Measurements from ENCODE around the gene MAGOH.

MAGOH gene

GRCh38 chr1:53278298-53278725 lies 40.0 kb upstream of the MAGOH start:
- H3K4me1 ChIP-seq (ENCODE audit: control insufficient read depth in 1 of 2, insufficient read depth in 2 of 2, low read length in 2 of 2) = no peaks in the 10 kb centered on the region
- no peak overlapping the region for H3K27ac ChIP-seq (ENCODE audit: low read depth, low read length)
- no peaks in the 10 kb centered on the region for H3K27me3 ChIP-seq (ENCODE audit: control insufficient read depth in 1 of 2, insufficient read depth in 2 of 2, low read length in 2 of 2)
- no peak overlapping the region for H3K9ac ChIP-seq (ENCODE audit: low read depth in 1 of 2, low read length in 2 of 2)
- no peaks in the 10 kb centered on the region for H3K9me3 ChIP-seq (ENCODE audit: control insufficient read depth in 1 of 2, low read length in 2 of 2)
- H3K36me3 ChIP-seq (ENCODE audit: control insufficient read depth in 1 of 2, insufficient read depth in 2 of 2, low read length in 2 of 2) = no peaks in the 10 kb centered on the region
- no peak overlapping the region for H3K4me3 ChIP-seq (ENCODE audit: low read depth in 1 of 2, low read length in 2 of 2)

- Histone ChIP-seq H3K9ac (ENCODE audit: low read depth in 1 of 2, low read length in 2 of 2) (no peak overlapping the region), H3K36me3 (ENCODE audit: control insufficient read depth in 1 of 2, insufficient read depth in 2 of 2, low read length in 2 of 2) (no peaks in the 10 kb centered on the region), H3K4me3 (ENCODE audit: low read depth in 1 of 2, low read length in 2 of 2) (no peak overlapping the region), H3K4me1 (ENCODE audit: control insufficient read depth in 1 of 2, insufficient read depth in 2 of 2, low read length in 2 of 2) (no peaks in the 10 kb centered on the region), H3K9me3 (ENCODE audit: control insufficient read depth in 1 of 2, low read length in 2 of 2) (no peaks in the 10 kb centered on the region), H3K27me3 (ENCODE audit: control insufficient read depth in 1 of 2, insufficient read depth in 2 of 2, low read length in 2 of 2) (no peaks in the 10 kb centered on the region), H3K27ac (ENCODE audit: low read depth, low read length) (no peak overlapping the region)
Observed at GRCh38 chr1:53277326-53277725, 39.0 kb upstream of the MAGOH start.

GRCh38 chr1:53276902-53277281 lies 38.6 kb upstream of the MAGOH start:
- H3K27ac ChIP-seq (ENCODE audit: low read depth, low read length) = no peak overlapping the region
- no peaks in the 10 kb centered on the region for H3K9me3 ChIP-seq (ENCODE audit: control insufficient read depth in 1 of 2, low read length in 2 of 2)
- H3K4me1 ChIP-seq (ENCODE audit: control insufficient read depth in 1 of 2, insufficient read depth in 2 of 2, low read length in 2 of 2) = no peaks in the 10 kb centered on the region
- no peak overlapping the region for H3K4me3 ChIP-seq (ENCODE audit: low read depth in 1 of 2, low read length in 2 of 2)
- no peak overlapping the region for H3K9ac ChIP-seq (ENCODE audit: low read depth in 1 of 2, low read length in 2 of 2)
- no peaks in the 10 kb centered on the region for H3K36me3 ChIP-seq (ENCODE audit: control insufficient read depth in 1 of 2, insufficient read depth in 2 of 2, low read length in 2 of 2)
- H3K27me3 ChIP-seq (ENCODE audit: control insufficient read depth in 1 of 2, insufficient read depth in 2 of 2, low read length in 2 of 2) = no peaks in the 10 kb centered on the region

- no peak overlapping the region for H3K4me3 ChIP-seq (ENCODE audit: low read depth in 1 of 2, low read length in 2 of 2)
- no peaks in the 10 kb centered on the region for H3K4me1 ChIP-seq (ENCODE audit: control insufficient read depth in 1 of 2, insufficient read depth in 2 of 2, low read length in 2 of 2)
Observed at GRCh38 chr1:53276153-53276901, 38.0 kb upstream of the MAGOH start.

GRCh38 chr1:53275566-53275965 lies 37.2 kb upstream of the MAGOH start:
- Histone ChIP-seq H3K36me3 (ENCODE audit: control insufficient read depth in 1 of 2, insufficient read depth in 2 of 2, low read length in 2 of 2) (no peaks in the 10 kb centered on the region), H3K27ac (ENCODE audit: low read depth, low read length) (no peak overlapping the region), H3K9ac (ENCODE audit: low read depth in 1 of 2, low read length in 2 of 2) (no peak overlapping the region), H3K4me3 (ENCODE audit: low read depth in 1 of 2, low read length in 2 of 2) (no peak overlapping the region), H3K27me3 (ENCODE audit: control insufficient read depth in 1 of 2, insufficient read depth in 2 of 2, low read length in 2 of 2) (no peaks in the 10 kb centered on the region), H3K4me1 (ENCODE audit: control insufficient read depth in 1 of 2, insufficient read depth in 2 of 2, low read length in 2 of 2) (no peaks in the 10 kb centered on the region), H3K9me3 (ENCODE audit: control insufficient read depth in 1 of 2, low read length in 2 of 2) (no peaks in the 10 kb centered on the region)

More at GRCh38 chr1:53276153-53276901, 38.0 kb upstream of the MAGOH start:
- H3K9me3 ChIP-seq (ENCODE audit: control insufficient read depth in 1 of 2, low read length in 2 of 2) = no peaks in the 10 kb centered on the region
- H3K27ac ChIP-seq (ENCODE audit: low read depth, low read length) = no peak overlapping the region
- H3K36me3 ChIP-seq (ENCODE audit: control insufficient read depth in 1 of 2, insufficient read depth in 2 of 2, low read length in 2 of 2) = no peaks in the 10 kb centered on the region
- no peak overlapping the region for H3K9ac ChIP-seq (ENCODE audit: low read depth in 1 of 2, low read length in 2 of 2)
- H3K27me3 ChIP-seq (ENCODE audit: control insufficient read depth in 1 of 2, insufficient read depth in 2 of 2, low read length in 2 of 2) = no peaks in the 10 kb centered on the region

GRCh38 chr1:53274541-53275185 lies 36.3 kb upstream of the MAGOH start:
- Histone ChIP-seq H3K36me3 (ENCODE audit: control insufficient read depth in 1 of 2, insufficient read depth in 2 of 2, low read length in 2 of 2) (no peaks in the 10 kb centered on the region), H3K9me3 (ENCODE audit: control insufficient read depth in 1 of 2, low read length in 2 of 2) (no peaks in the 10 kb centered on the region), H3K27me3 (ENCODE audit: control insufficient read depth in 1 of 2, insufficient read depth in 2 of 2, low read length in 2 of 2) (no peaks in the 10 kb centered on the region), H3K4me1 (ENCODE audit: control insufficient read depth in 1 of 2, insufficient read depth in 2 of 2, low read length in 2 of 2) (no peaks in the 10 kb centered on the region), H3K4me3 (ENCODE audit: low read depth in 1 of 2, low read length in 2 of 2) (no peak overlapping the region), H3K27ac (ENCODE audit: low read depth, low read length) (no peak overlapping the region), H3K9ac (ENCODE audit: low read depth in 1 of 2, low read length in 2 of 2) (no peak overlapping the region)

- no peak overlapping the region for H3K4me3 ChIP-seq (ENCODE audit: low read depth in 1 of 2, low read length in 2 of 2)
- no peaks in the 10 kb centered on the region for H3K36me3 ChIP-seq (ENCODE audit: control insufficient read depth in 1 of 2, insufficient read depth in 2 of 2, low read length in 2 of 2)
- H3K9ac ChIP-seq (ENCODE audit: low read depth in 1 of 2, low read length in 2 of 2) = no peak overlapping the region
- no peaks in the 10 kb centered on the region for H3K9me3 ChIP-seq (ENCODE audit: control insufficient read depth in 1 of 2, low read length in 2 of 2)
- no peak overlapping the region for H3K27ac ChIP-seq (ENCODE audit: low read depth, low read length)
- H3K4me1 ChIP-seq (ENCODE audit: control insufficient read depth in 1 of 2, insufficient read depth in 2 of 2, low read length in 2 of 2) = no peaks in the 10 kb centered on the region
- no peaks in the 10 kb centered on the region for H3K27me3 ChIP-seq (ENCODE audit: control insufficient read depth in 1 of 2, insufficient read depth in 2 of 2, low read length in 2 of 2)
Observed at GRCh38 chr1:53274026-53274425, 35.7 kb upstream of the MAGOH start.

- Histone ChIP-seq H3K9ac (ENCODE audit: low read depth in 1 of 2, low read length in 2 of 2) (no peak overlapping the region), H3K27me3 (ENCODE audit: control insufficient read depth in 1 of 2, insufficient read depth in 2 of 2, low read length in 2 of 2) (no peaks in the 10 kb centered on the region), H3K9me3 (ENCODE audit: control insufficient read depth in 1 of 2, low read length in 2 of 2) (no peaks in the 10 kb centered on the region), H3K4me1 (ENCODE audit: control insufficient read depth in 1 of 2, insufficient read depth in 2 of 2, low read length in 2 of 2) (no peaks in the 10 kb centered on the region), H3K27ac (ENCODE audit: low read depth, low read length) (no peak overlapping the region), H3K36me3 (ENCODE audit: control insufficient read depth in 1 of 2, insufficient read depth in 2 of 2, low read length in 2 of 2) (no peaks in the 10 kb centered on the region), H3K4me3 (ENCODE audit: low read depth in 1 of 2, low read length in 2 of 2) (no peak overlapping the region)
Observed at GRCh38 chr1:53273526-53273925, 35.2 kb upstream of the MAGOH start.

- no peak overlapping the region for H3K4me3 ChIP-seq (ENCODE audit: low read depth in 1 of 2, low read length in 2 of 2)
- H3K9ac ChIP-seq (ENCODE audit: low read depth in 1 of 2, low read length in 2 of 2) = no peak overlapping the region
- no peaks in the 10 kb centered on the region for H3K36me3 ChIP-seq (ENCODE audit: control insufficient read depth in 1 of 2, insufficient read depth in 2 of 2, low read length in 2 of 2)
- no peaks in the 10 kb centered on the region for H3K27me3 ChIP-seq (ENCODE audit: control insufficient read depth in 1 of 2, insufficient read depth in 2 of 2, low read length in 2 of 2)
- no peaks in the 10 kb centered on the region for H3K4me1 ChIP-seq (ENCODE audit: control insufficient read depth in 1 of 2, insufficient read depth in 2 of 2, low read length in 2 of 2)
- no peaks in the 10 kb centered on the region for H3K9me3 ChIP-seq (ENCODE audit: control insufficient read depth in 1 of 2, low read length in 2 of 2)
- H3K27ac ChIP-seq (ENCODE audit: low read depth, low read length) = no peak overlapping the region
Observed at GRCh38 chr1:53272349-53272748, 34.0 kb upstream of the MAGOH start.

GRCh38 chr1:53271446-53272090 lies 33.2 kb upstream of the MAGOH start:
- H3K9me3 ChIP-seq (ENCODE audit: control insufficient read depth in 1 of 2, low read length in 2 of 2) = no peaks in the 10 kb centered on the region
- no peaks in the 10 kb centered on the region for H3K4me1 ChIP-seq (ENCODE audit: control insufficient read depth in 1 of 2, insufficient read depth in 2 of 2, low read length in 2 of 2)
- H3K27ac ChIP-seq (ENCODE audit: low read depth, low read length) = no peak overlapping the region
- H3K27me3 ChIP-seq (ENCODE audit: control insufficient read depth in 1 of 2, insufficient read depth in 2 of 2, low read length in 2 of 2) = no peaks in the 10 kb centered on the region
- no peaks in the 10 kb centered on the region for H3K36me3 ChIP-seq (ENCODE audit: control insufficient read depth in 1 of 2, insufficient read depth in 2 of 2, low read length in 2 of 2)
- H3K4me3 ChIP-seq (ENCODE audit: low read depth in 1 of 2, low read length in 2 of 2) = no peak overlapping the region
- H3K9ac ChIP-seq (ENCODE audit: low read depth in 1 of 2, low read length in 2 of 2) = no peak overlapping the region
